HT-29 (cell line): ENCODE measurements around the gene PKDCC. TPM values are rescaled to one million over a fixed set of nuclear protein-coding genes. Genes with fewer than 3 reads are reported as not detected.

Source experiments
- DNase-seq: peaks from one replicate; pipeline ENCODE4 v3.0.0-alpha.2; 2015; ENCODE audit warnings: low spot score
- total RNA-seq: library from RNA; depleted of rRNA; stranded (reverse); fragments of >200 nt; shearing (Covaris generic); gene quantifications from 2 replicates; pipeline ENCODE4 v1.2.3, GENCODE V29; 2014; rRNA removed

Gene PKDCC
- total RNA-seq, 1 experiment from 2014 or later = 76.0 TPM

- DNase-seq = no peak
Observed at GRCh38 chr2:42104621-42105020, 56.8 kb downstream of the PKDCC start.

GRCh38 chr2:42105330-42106256 is 57.8 kb downstream of the PKDCC start:
- no peak for DNase-seq

- no peak for DNase-seq
Observed at GRCh38 chr2:42106257-42106816, 58.5 kb downstream of the PKDCC start.

GRCh38 chr2:42107249-42108042 is 59.6 kb downstream of the PKDCC start:
- DNase-seq = no peak

Other genes starting within 250 kb of the PKDCC start
- 80.0 and 81.9 TPM in 2 replicates for gene EML4, start 121.3 kb downstream of the PKDCC start, total RNA-seq